ENCODE measurements around the gene CALN1. TPM values are rescaled to one million over a fixed set of nuclear protein-coding genes. Genes with fewer than 3 reads are reported as not detected.

CALN1 gene
- total RNA-seq, 1 donor from 2014 or later = not detected

GRCh38 chr7:72415586-72415985 lies 3.4 kb upstream of the CALN1 start:
- intact Hi-C loops (cut with DNase I) = no loop called here

GRCh38 chr7:72413886-72414285 lies 1.7 kb upstream of the CALN1 start:
- no peaks in the 10 kb centered on the region for H3K36me3 ChIP-seq
- H3K27me3 ChIP-seq = no peaks in the 10 kb centered on the region
- no peaks in the 10 kb centered on the region for H3K4me1 ChIP-seq
- intact Hi-C loops (cut with DNase I) = no loop called here
- no peak overlapping the region for H3K27ac ChIP-seq
- H3K9me3 ChIP-seq = no peaks in the 10 kb centered on the region
- no peak overlapping the region for H3K4me3 ChIP-seq
- DNase-seq (no peak), ATAC-seq (no peak)
- no peak for TF ChIP-seq CTCF (IDR thresholded peaks at IDR 0.05)

More at GRCh38 chr7:72415586-72415985, 3.4 kb upstream of the CALN1 start:
- no peak for TF ChIP-seq CTCF (IDR thresholded peaks at IDR 0.05)
- Histone ChIP-seq H3K36me3 (no peaks in the 10 kb centered on the region), H3K27ac (no peak overlapping the region), H3K4me3 (no peak overlapping the region), H3K4me1 (no peaks in the 10 kb centered on the region), H3K27me3 (no peaks in the 10 kb centered on the region), H3K9me3 (no peaks in the 10 kb centered on the region)
- no peak for ATAC-seq
- no peak for DNase-seq

- Histone ChIP-seq H3K36me3 (no peaks in the 10 kb centered on the region), H3K4me3 (no peak overlapping the region), H3K27ac (no peak overlapping the region), H3K27me3 (no peaks in the 10 kb centered on the region), H3K4me1 (no peaks in the 10 kb centered on the region), H3K9me3 (no peaks in the 10 kb centered on the region)
- DNase-seq (no peak), ATAC-seq (peak; percentile 12)
- intact Hi-C loops (cut with DNase I) = no loop called here
- TF ChIP-seq CTCF (IDR thresholded peaks at IDR 0.05) = no peak
These were observed 1.2 kb upstream of the CALN1 start for GRCh38 chr7:72413290-72413689.

DNA sequence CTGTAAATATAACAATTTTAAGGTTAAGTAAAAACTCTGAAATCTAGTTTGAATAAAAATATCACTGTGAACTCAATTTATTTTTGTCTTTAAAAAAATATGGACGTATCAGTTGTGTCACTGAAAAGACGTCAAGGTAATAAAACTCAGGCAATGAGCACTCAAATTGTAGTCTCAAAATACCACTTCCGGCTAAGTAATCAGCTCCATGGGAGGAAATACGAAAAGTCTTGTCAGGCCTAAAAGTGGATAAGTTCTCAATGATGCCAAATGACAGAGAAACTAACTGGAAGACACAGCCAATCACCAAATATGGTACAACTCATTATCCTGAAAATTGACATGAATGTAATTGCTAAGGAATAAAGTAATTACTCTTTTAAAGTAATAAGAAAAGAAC lies 719 bp downstream of the CALN1 start:
- DNase-seq = no peak
- no peak overlapping the region for H3K4me3 ChIP-seq
- intact Hi-C loops (cut with DNase I) = no loop called here
- no peaks in the 10 kb centered on the region for H3K36me3 ChIP-seq
- no peaks in the 10 kb centered on the region for H3K27me3 ChIP-seq
- no peak for ATAC-seq
- no peak for TF ChIP-seq CTCF (IDR thresholded peaks at IDR 0.05)
- H3K9me3 ChIP-seq = no peaks in the 10 kb centered on the region
- no peak overlapping the region for H3K27ac ChIP-seq
- no peaks in the 10 kb centered on the region for H3K4me1 ChIP-seq

DNA sequence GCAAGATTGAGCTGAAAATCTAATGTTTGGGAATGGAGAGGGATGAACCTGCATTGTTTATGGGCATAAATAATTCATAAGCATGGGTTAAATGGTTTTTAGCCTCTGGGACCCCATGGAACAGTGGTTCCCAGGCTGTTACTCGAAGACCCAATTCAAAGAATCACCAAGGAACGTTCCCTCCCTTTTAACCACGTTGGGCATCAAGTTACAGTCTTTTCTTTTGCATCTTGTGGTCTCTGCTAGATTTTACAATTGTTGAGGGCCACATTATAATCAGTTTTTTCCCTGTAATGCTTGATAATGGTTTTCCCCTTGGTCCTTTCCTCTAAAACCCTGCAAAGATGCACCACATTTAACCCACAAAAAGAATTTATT lies 2.5 kb downstream of the CALN1 start:
- H3K4me1 ChIP-seq = no peaks in the 10 kb centered on the region
- no peak for ATAC-seq

More for the DNA sequence above, 2.5 kb downstream of the CALN1 start:
- Histone ChIP-seq H3K9me3 (no peaks in the 10 kb centered on the region), H3K36me3 (no peaks in the 10 kb centered on the region), H3K27ac (no peak overlapping the region), H3K27me3 (no peaks in the 10 kb centered on the region), H3K4me3 (no peak overlapping the region)
- TF ChIP-seq CTCF (IDR thresholded peaks at IDR 0.05) = no peak
- intact Hi-C loops (cut with DNase I) = no loop called here
- no peak for DNase-seq
